Measurements from ENCODE around the gene FMO3.

- TF ChIP-seq TAF1 (IDR thresholded peaks at IDR 0.05; ENCODE audit: borderline replicate concordance, low read depth, low read length) (no peak), POLR2AphosphoS5 (IDR thresholded peaks at IDR 0.05; ENCODE audit: low read depth, low read length) (no peak), POLR2A (IDR thresholded peaks at IDR 0.05; ENCODE audit: low read depth, low read length) (no peak)
Observed at GRCh38 chr1:171160639-171161354, 70.1 kb downstream of the FMO3 start.

All from GM12892 (cell line).